IMR-90 (cell line): ENCODE measurements around the gene WFDC6. TPM values are rescaled to one million over a fixed set of nuclear protein-coding genes. Genes with fewer than 3 reads are reported as not detected.

Experiments used
- ATAC-seq: fragments of 200-7000 bp; cut with Tn5 transposase; 2 replicates; pipeline ENCODE4 v1.9.1; 2020; ENCODE audit warnings: low read depth, mild to moderate bottlenecking, moderate library complexity
- BruUV-seq: library from RNA; stranded (reverse); fragments of 400-500 nt; replicated peaks from 2 replicates; lab custom pipeline; 2021; lab: Mats Ljungman, UMichigan
- CTCF ChIA-PET: fragments of 300-600 bp; formaldehyde crosslinking; extraction: SDS; loops from one replicate; lab custom pipeline; 2021; ENCODE audit warnings: antibody characterized with exemption; lab: Yijun Ruan, JAX
- POLR2A ChIA-PET: fragments of 300-600 bp; sonication (Branson Sonifier 250); formaldehyde crosslinking; loops from one replicate; lab custom pipeline; 2022; ENCODE audit warnings: antibody characterized with exemption; ENCODE audit not compliant: unreplicated experiment; lab: Charles Lee
- DNase-seq: peaks from one replicate; pipeline ENCODE4 v3.0.0; 2013
- H2AFZ ChIP-seq: replicated peaks from 2 replicates; pipeline ENCODE3; 2013; ENCODE audit warnings: low read length, mild to moderate bottlenecking; ENCODE audit not compliant: poor library complexity
- H2AK5ac ChIP-seq: 2 replicates; pipeline ENCODE4 v1.6.1; 2013; ENCODE audit warnings: low read depth, low read length, inconsistent platforms
- H2AK9ac ChIP-seq: replicated peaks from 2 replicates; pipeline ENCODE3; 2013; ENCODE audit warnings: mild to moderate bottlenecking, low read depth, low read length, moderate library complexity; ENCODE audit not compliant: poor library complexity
- H2BK120ac ChIP-seq: 2 replicates; pipeline ENCODE4 v1.6.1; 2013; ENCODE audit warnings: low read depth, low read length, inconsistent platforms
- H2BK15ac ChIP-seq: 3 replicates; pipeline ENCODE4 v1.6.1; 2013; ENCODE audit warnings: low read depth, low read length, inconsistent platforms
- H2BK20ac ChIP-seq: 2 replicates; pipeline ENCODE4 v1.6.1; 2013; ENCODE audit warnings: low read depth, mild to moderate bottlenecking, inconsistent platforms, low read length, moderate library complexity
- H2BK5ac ChIP-seq: 2 replicates; pipeline ENCODE4 v1.6.1; 2013; ENCODE audit warnings: mild to moderate bottlenecking, low read depth, low read length, inconsistent platforms; ENCODE audit not compliant: poor library complexity, severe bottlenecking
- H3K14ac ChIP-seq: replicated peaks from 2 replicates; pipeline ENCODE4 v1.6.1; 2013; ENCODE audit warnings: low read depth, low read length, inconsistent platforms
- H3K18ac ChIP-seq: 2 replicates; pipeline ENCODE4 v1.6.1; 2013; ENCODE audit warnings: low read depth, low read length, control low read depth
- H3K23ac ChIP-seq: 2 replicates; pipeline ENCODE4 v1.6.1; 2013; ENCODE audit warnings: low read depth, low read length, inconsistent platforms
- H3K27ac ChIP-seq: 2 replicates; pipeline ENCODE4 v1.5.1; 2013; ENCODE audit warnings: mild to moderate bottlenecking, control low read depth, low read length; ENCODE audit not compliant: insufficient read depth
- H3K27me3 ChIP-seq: 2 replicates; pipeline ENCODE4 v1.6.1; 2013; ENCODE audit warnings: low read length; ENCODE audit not compliant: control insufficient read depth, insufficient read depth
- H3K36me3 ChIP-seq: 2 replicates; pipeline ENCODE4 v1.6.1; 2013; ENCODE audit warnings: low read length, mixed read lengths; ENCODE audit not compliant: control insufficient read depth, insufficient read depth
- H3K4ac ChIP-seq: 2 replicates; pipeline ENCODE4 v1.6.1; 2013; ENCODE audit warnings: low read depth, low read length, inconsistent platforms
- H3K4me1 ChIP-seq: 2 replicates; pipeline ENCODE4 v1.6.1; 2013; ENCODE audit warnings: low read length, mixed read lengths; ENCODE audit not compliant: control insufficient read depth, insufficient read depth
- H3K4me2 ChIP-seq: 2 replicates; pipeline ENCODE4 v1.6.1; 2013; ENCODE audit warnings: low read depth, mild to moderate bottlenecking, control low read depth, low read length, moderate library complexity
- H3K4me3 ChIP-seq: 2 replicates; pipeline ENCODE4 v1.5.1; 2013; ENCODE audit warnings: low read depth, mild to moderate bottlenecking, control low read depth, low read length, moderate library complexity; ENCODE audit not compliant: insufficient read depth
- H3K56ac ChIP-seq: 2 replicates; pipeline ENCODE4 v1.6.1; 2013; ENCODE audit warnings: low read length, inconsistent platforms; ENCODE audit not compliant: insufficient read depth; ENCODE audit errors: extremely low read depth
- H3K79me1 ChIP-seq, 2 experiments: 2 replicates each; pipeline ENCODE4 v1.6.1; 2013; ENCODE audit warnings: low read length in 2 of 2, inconsistent platforms in 1 of 2, low read depth in 1 of 2
- H3K9ac ChIP-seq: 2 replicates; pipeline ENCODE4 v1.6.1; 2013; ENCODE audit warnings: low read depth, low read length, control low read depth
- H3K9me1 ChIP-seq: 2 replicates; pipeline ENCODE4 v1.6.1; 2013; ENCODE audit warnings: low read length, inconsistent platforms; ENCODE audit not compliant: insufficient read depth
- H3K9me3 ChIP-seq: 2 replicates; pipeline ENCODE4 v1.6.1; 2013; ENCODE audit warnings: low read length; ENCODE audit not compliant: control insufficient read depth, insufficient read depth
- H4K20me1 ChIP-seq: 2 replicates; pipeline ENCODE4 v1.6.1; 2013; ENCODE audit warnings: low read length, inconsistent platforms; ENCODE audit not compliant: insufficient read depth
- H4K5ac ChIP-seq: 2 replicates; pipeline ENCODE4 v1.6.1; 2013; ENCODE audit warnings: mild to moderate bottlenecking, low read depth, low read length, control low read depth
- H4K8ac ChIP-seq, 2 experiments: 2 replicates each; pipeline ENCODE4 v1.6.1; 2013; ENCODE audit warnings: low read depth in 2 of 2, low read length in 2 of 2, control low read depth in 1 of 2, inconsistent platforms in 1 of 2
- H4K91ac ChIP-seq: 2 replicates; pipeline ENCODE4 v1.6.1; 2013; ENCODE audit warnings: low read depth, low read length, inconsistent platforms; ENCODE audit not compliant: insufficient read depth
- MAZ ChIP-seq: IDR thresholded peaks from 2 replicates; pipeline ENCODE4 v1.6.1; 2012; ENCODE audit warnings: low read depth, mild to moderate bottlenecking, low read length, improper control_type of control experiment, moderate library complexity, borderline replicate concordance
- MXI1 ChIP-seq: IDR thresholded peaks from 2 replicates; pipeline ENCODE4 v1.6.1; 2012; ENCODE audit warnings: low read depth, mild to moderate bottlenecking, low read length, moderate library complexity, borderline replicate concordance
- WGBS, 2 experiments: methylation state at CpG; one replicate each; pipeline versions ENCODE4 v1.1.5 to v1.1.7; 2013; ENCODE audit warnings: missing lambda C conversion rate in 2 of 2; ENCODE audit not compliant: insufficient read length in 1 of 2; ENCODE audit errors: extremely low coverage in 2 of 2; 5-methylcytosine and 5-hydroxymethylcytosine counted together
- dilution Hi-C: fragments of 300-500 bp; cut with HindIII; formaldehyde crosslinking; loops from one replicate; pipeline ENCODE4 v1.14.3; 2018; ENCODE audit warnings: low sequenced_read_pairs; ENCODE audit not compliant: unreplicated experiment
- in situ Hi-C: fragments of 300-500 bp; cut with MboI; formaldehyde crosslinking; loops from 3 replicates; pipeline ENCODE4 v1.14.3; 2019; ENCODE audit warnings: low sequenced_read_pairs, inconsistent platforms, mixed read lengths
- intact Hi-C: fragments of 100-400 bp; cut with micrococcal nuclease; formaldehyde crosslinking; loops from 2 replicates; pipeline ENCODE4 v1.10.0; 2022
- polyA plus RNA-seq, 3 experiments: library from polyadenylated mRNA; depleted of rRNA; stranded (reverse); fragments of >200 nt; gene quantifications; 2 replicates each; pipeline ENCODE4 v1.2.3, GENCODE V29; 2012; ENCODE audit warnings: low replicate concordance in 1 of 3
- total RNA-seq: library from RNA; depleted of rRNA; stranded (reverse); fragments of >200 nt; gene quantifications from 2 replicates; pipeline ENCODE4 v1.2.3, GENCODE V29; 2012

The WFDC6 gene
- total and polyA plus RNA-seq, 2 of the 4 experiments (the other 2 are of a cell fraction): not detected

- Histone ChIP-seq H4K8ac (no peak overlapping the region), H3K79me1 (no peaks in the 10 kb centered on the region), H3K4me3 (no peak overlapping the region), H3K27ac (no peak overlapping the region), H3K9me3 (no peaks in the 10 kb centered on the region), H3K14ac (no peak overlapping the region), H2BK15ac (no peak overlapping the region), H3K4ac (no peak overlapping the region), H3K27me3 (peaks cover 2% of the 10 kb centered on the region), H3K4me1 (no peaks in the 10 kb centered on the region), H4K20me1 (no peaks in the 10 kb centered on the region), H2AFZ (no peak overlapping the region), H2BK120ac (no peak overlapping the region), H2AK5ac (no peak overlapping the region), H2AK9ac (no peak overlapping the region), H2BK20ac (no peak overlapping the region), H3K23ac (no peak overlapping the region), H2BK5ac (no peak overlapping the region), H3K56ac (no peak overlapping the region), H4K91ac (no peak overlapping the region), H3K36me3 (no peaks in the 10 kb centered on the region), H3K18ac (no peak overlapping the region), H3K9ac (no peak overlapping the region), H3K4me2 (no peak overlapping the region), H4K5ac (no peak overlapping the region), H3K9me1 (no peaks in the 10 kb centered on the region)
- ATAC-seq: no peak
- BruUV-seq: no TSS peak
- ChIA-PET POLR2A (no interaction called here), CTCF (no interaction called here)
- no peak for DNase-seq
- in situ Hi-C loops: no loop called here
- intact Hi-C loops: no loop called here
- no CpG with 5 or more reads among the region's 4 CpGs for WGBS, 2 experiments
- TF ChIP-seq MAZ (no peak), MXI1 (no peak)
- dilution Hi-C loops: no loop called here
Measured at GRCh38 chr20:45509091-45509490, 30.2 kb downstream of the WFDC6 start.
